ENCODE results near the gene ISYNA1.

ISYNA1 gene

GRCh38 chr19:18433735-18434398, 4.1 kb downstream of the ISYNA1 start:
- no peak for DNase-seq (ENCODE audit: low read depth, low spot score)
- H3K27ac ChIP-seq, result no peak overlapping the region

DNA sequence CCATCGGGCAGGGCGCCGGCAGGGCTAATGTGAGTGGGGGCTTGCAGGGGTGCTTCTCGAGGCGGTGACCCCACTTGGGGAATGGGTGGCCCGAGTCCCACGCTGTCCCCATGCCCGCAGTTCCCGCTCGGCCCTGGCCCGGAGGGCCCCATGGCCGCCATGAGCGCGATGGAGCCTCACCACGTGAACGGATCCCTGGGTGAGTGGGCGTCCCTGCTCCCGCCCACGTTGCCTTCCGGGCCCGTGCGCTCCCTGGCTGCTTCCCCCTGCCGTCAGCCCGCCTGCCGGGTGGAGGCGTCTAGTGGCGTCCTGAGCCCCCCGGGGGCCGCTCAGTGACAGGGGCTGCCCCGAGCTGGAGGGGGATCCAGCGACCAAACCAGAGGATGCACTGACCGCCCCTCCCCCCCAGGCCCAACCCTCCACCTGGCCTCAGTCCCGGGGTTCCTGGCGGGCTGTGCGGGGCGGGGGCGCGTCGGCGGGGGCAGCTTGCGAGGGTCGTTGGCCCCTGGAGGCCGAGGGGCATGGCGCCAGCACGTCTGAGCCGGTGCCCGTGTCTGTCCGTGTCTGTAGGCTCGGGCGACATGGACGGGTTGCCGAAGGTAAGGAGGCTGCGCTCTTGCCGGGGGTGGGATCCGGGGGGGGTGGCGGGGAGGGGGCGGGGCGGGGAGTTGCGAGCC, 4.8 kb downstream of the ISYNA1 start:
- H3K27ac ChIP-seq, result no peak overlapping the region
- DNase-seq (ENCODE audit: low read depth, low spot score), result no peak

GRCh38 chr19:18432275-18433014, 5.5 kb downstream of the ISYNA1 start:
- no peak overlapping the region for H3K27ac ChIP-seq
- no peak for DNase-seq (ENCODE audit: low read depth, low spot score)

- DNase-seq (ENCODE audit: low read depth, low spot score), result no peak
- no peak overlapping the region for H3K27ac ChIP-seq
These were observed 6.4 kb downstream of the ISYNA1 start for GRCh38 chr19:18431351-18432197.

- no peak overlapping the region for H3K27ac ChIP-seq
- no peak for DNase-seq (ENCODE audit: low read depth, low spot score)
These were observed 7.4 kb downstream of the ISYNA1 start for GRCh38 chr19:18430417-18431144.

DNA sequence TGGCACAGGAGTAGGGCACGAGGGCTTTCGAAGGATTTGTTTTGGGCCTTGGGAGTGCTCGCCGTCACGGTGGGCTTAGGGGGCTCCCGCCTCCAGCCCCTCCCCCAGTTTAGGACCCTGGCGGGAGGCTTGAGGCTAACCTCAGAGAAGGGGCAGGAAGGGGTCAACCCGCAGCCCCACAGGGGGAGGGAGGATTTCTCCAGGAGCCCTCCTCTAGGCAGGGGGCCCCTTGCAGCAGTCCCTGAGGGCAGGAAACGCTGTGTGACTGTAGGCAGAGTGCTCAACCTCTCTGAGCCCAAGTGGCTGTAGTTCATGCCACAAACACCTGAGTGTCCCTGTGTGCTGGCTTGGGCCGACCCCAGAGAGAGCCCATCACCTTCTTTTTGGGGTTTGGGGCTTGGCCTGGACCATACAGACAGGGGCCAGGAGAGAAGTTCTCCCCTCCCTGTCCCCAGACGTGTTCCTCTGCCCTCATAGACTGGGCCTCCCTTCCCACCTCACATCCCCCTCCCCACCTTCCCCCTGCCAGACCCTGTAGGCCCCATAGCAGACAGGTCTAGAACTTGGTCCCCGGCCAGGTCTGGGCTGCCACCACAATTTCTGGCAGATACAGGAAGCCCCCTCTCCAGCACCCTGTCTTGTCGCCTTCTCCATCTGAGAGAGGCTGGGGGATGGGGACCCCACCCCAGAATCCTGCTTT, 8.1 kb downstream of the ISYNA1 start:
- no peak for DNase-seq (ENCODE audit: low read depth, low spot score)

GRCh38 chr19:18428787-18429674, 8.9 kb downstream of the ISYNA1 start:
- no peak overlapping the region for H3K27ac ChIP-seq

More for the DNA sequence above, 8.1 kb downstream of the ISYNA1 start:
- no peak overlapping the region for H3K27ac ChIP-seq

GRCh38 chr19:18428173-18428786, 9.7 kb downstream of the ISYNA1 start:
- DNase-seq (ENCODE audit: low read depth, low spot score), result no peak
- no peak overlapping the region for H3K27ac ChIP-seq

More at GRCh38 chr19:18428787-18429674, 8.9 kb downstream of the ISYNA1 start:
- no peak for DNase-seq (ENCODE audit: low read depth, low spot score)

GRCh38 chr19:18427743-18428113, 10.2 kb downstream of the ISYNA1 start:
- H3K27ac ChIP-seq, result no peak overlapping the region
- DNase-seq (ENCODE audit: low read depth, low spot score), result no peak

DNA sequence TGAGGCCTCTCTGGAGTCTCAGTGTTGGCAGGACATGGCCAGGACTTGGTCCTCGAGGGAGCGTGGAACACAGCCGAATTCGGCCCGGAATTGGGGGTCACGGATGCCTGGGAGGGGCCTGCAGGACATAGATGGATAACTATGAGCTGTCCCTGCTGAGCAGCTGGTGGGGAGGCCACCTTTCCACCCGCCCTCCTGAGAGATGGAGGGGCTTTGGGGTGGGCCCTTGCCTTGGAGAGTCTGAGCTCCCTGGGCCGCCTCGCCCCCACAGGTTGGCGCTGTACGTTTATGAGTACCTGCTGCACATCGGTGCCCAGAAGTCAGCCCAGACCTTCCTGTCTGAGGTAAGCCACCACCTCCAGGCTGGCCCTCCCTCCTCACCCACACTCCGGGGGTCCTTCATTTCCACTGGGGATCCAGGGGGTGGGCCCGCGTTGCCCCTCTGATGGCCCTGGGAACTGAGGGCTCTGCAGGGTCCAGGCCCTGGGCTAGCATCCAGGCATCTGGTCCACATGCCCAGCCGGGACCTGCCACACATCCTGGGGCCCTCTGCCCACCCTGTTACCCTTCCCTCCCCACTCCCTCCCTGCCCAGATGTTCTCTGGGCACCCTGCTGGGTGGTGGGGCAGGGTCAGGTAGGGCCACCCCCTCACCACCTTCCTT, 10.7 kb downstream of the ISYNA1 start:
- DNase-seq (ENCODE audit: low read depth, low spot score), result no peak
- no peak overlapping the region for H3K27ac ChIP-seq

GRCh38 chr19:18426416-18426767, 11.5 kb downstream of the ISYNA1 start:
- no peak overlapping the region for H3K27ac ChIP-seq

DNA sequence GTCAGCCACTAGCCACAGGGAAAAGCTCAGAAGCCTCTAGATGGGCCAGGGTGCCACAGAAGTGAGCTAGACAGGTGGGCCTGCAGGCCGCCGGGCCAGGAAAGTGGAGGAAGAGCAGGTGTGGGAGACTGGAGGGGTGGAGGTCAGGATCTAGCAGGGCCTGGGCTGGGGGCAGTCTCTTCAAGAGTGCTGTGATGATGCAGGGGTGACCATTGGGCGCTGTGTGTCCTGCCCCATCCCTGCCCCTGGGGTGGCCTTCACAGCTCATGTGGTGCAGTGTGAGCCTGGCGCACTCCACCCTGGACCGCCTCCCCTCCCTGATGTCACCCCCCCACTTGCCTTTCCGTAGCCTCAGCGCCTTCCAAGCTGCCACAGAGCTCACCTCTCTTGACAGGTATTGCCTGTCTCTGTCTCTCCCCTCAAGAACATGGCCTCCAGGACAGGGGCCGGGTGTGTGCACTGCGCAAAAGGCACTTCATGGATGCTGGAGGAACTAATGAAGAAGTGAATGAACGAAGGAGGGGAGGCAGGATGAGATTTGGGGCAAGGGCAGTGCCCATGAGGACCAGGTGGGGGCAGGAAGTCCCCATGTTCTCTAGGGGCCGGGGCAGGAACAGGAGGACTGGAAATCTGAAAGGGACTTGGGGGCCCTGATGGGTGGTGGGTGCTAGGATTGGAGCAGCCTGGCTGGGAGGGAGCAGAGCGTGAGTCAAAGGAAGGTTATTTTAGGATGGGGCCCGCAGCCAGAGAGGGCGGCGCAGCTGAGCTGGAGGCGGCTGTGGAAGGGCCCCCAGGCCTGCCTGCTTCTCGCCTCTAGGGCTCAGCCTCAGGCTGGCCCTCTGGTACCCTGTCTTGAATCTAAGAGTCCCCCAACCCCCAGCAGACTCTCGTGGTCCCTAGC, 12.2 kb downstream of the ISYNA1 start:
- no peak overlapping the region for H3K27ac ChIP-seq
- DNase-seq (ENCODE audit: low read depth, low spot score), result no peak

More at GRCh38 chr19:18426416-18426767, 11.5 kb downstream of the ISYNA1 start:
- no peak for DNase-seq (ENCODE audit: low read depth, low spot score)

DNA sequence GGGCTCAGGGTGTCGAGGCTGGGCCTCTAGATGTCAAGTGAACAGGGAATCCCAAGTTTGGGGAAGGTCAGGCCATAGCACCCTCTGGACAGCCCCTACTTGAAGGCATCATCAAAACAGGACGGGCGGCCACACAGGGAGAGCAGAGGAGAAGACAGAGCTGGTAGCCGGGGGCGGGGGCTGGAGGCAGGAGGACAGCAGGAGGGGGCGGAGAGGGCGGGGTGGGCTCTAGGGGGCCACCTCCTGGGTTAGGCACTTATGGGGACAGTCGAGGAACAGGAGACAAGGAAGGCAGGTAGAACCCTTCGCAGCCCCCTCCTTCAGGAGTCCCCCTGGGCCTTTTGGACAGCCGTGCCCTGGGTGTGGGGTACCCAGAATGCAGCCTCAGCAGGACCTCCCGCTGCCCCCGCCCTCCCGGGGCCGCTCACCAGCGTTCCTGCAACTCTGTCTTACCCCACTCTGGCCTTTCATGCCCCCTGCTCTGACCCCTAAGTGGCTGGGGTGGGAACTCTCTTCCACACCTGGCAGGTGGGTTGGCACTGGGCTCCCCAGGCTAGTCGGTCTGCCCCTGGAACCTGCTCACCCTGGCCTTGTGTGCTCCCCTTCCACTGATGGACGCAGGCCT, 12.9 kb downstream of the ISYNA1 start:
- no peak for DNase-seq (ENCODE audit: low read depth, low spot score)
- H3K27ac ChIP-seq, result no peak overlapping the region

DNA sequence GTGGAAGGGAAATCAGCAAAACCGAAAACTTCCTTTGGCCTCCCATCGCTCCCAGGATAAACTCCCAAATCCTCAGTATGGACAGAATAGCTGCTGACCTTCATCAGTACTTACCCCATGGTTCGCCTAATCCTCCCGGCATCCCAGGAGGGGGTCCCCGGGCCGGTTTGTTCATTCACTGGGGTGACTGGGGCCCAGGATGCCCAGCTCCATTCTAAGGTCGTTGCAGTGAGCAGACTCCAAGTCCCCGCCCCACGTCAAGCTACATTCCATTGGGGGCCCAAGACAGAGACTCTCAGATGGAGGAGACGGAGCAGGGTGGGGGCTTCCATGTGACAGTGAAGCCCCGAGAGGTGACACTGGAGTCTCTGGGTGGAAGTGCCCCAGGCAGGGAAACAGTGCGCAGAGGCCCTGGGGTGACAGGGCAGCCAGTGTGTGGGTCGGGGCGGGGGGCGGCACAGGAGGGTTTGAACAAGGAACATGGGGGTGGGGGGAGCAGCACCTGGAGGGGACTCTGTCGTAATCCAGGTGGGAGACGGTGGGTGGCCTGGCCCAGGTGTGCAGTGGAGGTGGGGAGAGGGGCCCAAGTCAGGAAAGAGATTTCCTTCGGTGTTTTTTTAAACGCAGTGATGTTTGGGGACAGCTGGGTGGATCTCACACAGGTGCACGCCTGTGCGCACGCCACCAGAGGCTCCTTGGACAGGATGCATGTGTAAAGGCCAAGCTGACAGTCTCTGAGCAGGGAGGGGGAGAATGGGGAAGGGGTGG, 13.6 kb downstream of the ISYNA1 start:
- no peak for DNase-seq (ENCODE audit: low read depth, low spot score)
- no peak overlapping the region for H3K27ac ChIP-seq

Measured in epithelial cell of prostate (primary cell).